ELF-1 (cell line): ENCODE measurements around the gene DYNLL1.
"Not testable (repeated sequence)": the region's sequence is repeated elsewhere in the genome, so short reads cannot be mapped to it uniquely, and the experiment has no call there.

Experiments used
- DNase-seq: peaks from one replicate; pipeline ENCODE4 v3.0.0-alpha.2; 2016; ENCODE audit warnings: low read depth, low spot score

DYNLL1 gene

DNA sequence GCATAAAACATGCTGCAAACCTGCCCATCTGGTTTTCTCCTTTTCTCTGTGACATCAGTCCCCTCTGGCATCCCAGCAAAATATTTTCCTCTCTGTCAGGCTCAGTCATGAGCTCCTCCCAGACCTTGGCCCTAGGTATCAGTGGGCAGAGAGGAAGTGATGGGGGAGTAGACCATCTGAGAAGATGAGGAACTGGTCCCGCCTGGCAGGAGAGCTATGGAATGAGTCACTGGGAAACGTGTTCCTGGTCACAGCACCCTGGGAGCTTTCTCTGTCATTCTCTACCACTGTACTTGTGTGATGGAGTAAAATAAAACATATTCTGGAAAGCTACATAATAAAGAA, 21.3 kb upstream of the DYNLL1 start:
- peak; percentile 47 for DNase-seq

DNA sequence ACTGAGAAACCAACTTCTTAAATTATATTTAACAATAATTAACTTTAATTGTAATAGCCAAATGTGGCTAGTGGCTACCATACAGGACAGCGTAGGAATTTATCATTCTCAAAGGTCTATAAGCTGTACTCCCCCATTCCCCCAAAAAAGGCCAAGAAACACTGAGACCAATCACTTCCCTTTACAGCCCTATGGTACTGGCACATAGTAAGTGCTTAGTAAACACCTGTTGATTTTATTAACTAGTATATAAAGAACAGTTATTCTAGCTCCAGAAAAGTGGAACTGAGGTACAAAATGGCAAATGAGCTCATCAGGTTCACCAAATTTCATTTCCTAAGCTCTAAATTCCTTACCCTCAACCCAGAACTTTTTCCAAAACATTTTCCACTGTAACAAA, 20.3 kb upstream of the DYNLL1 start:
- DNase-seq = no peak

DNA sequence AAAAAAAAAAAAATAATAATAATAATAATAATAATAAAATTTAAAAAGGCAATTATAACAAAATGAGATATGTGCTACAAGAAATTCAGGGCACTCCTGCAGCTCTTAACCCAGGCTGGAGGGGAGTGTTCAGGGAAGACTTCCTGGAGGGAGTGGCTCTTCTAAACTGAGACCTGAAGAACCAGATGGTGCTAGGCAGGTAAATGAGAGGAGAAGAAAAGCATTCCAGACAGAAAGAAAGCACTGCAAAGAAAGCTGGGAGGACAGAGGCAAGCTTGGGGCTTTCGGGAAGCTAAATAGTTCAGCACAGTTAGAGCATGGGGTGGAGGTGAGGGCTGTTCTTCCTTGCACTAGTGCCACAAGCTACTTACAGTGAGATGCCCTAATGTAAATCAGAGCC, 16.5 kb upstream of the DYNLL1 start:
- DNase-seq = peak; percentile 41

DNA sequence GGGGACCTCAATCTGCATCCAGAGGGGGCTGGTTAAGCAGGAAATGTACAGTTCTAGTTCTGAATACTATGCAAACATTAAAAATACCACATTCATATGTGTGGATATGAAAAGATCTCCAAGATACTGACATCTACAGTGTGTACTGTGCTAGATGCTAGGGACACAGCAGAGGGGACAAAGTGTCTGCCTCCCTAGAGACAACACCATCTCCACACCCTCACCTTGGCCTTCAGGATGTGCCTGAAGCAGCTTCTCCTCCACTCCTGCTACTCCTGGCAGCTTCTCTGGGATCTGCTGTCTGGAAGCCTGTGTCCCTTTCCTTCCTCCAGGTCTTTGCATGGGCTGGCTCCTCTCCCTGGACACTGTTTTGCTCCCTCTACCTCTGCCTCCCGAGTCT, 15.7 kb upstream of the DYNLL1 start:
- no peak for DNase-seq

DNA sequence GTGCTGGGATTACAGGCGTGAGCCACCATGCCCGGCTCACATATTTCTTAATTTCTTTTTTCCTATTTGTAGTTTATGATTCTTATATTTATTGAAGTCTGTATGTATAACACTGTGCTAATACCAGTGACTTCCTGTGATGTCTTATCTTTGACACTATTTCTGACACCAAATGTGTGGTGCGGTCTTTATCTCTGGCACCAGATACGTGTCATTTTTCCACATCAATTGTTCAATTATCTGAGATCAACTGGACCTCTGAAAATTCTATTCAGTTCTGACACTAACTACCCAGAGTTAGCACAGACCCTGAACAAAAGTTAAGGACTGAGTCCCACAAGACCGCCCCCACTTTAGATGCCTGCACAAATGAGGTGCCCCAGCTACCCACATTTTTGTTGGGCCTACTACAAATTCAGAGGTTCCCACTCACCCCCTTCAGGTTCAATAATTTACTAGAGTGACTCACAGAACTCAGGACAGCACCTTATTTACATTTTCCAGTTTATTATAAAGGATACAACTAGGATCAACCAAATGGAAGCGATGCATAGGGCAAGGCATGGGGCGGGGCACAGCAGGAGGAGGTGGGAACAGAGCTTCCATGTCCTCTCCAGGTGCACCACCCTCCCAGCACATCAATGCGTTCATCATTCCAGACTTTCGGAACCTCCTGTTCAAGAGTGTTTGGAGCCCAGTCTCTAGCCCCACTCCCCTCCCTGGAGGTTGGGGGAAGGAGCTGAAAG, 14.7 kb upstream of the DYNLL1 start:
- no peak for DNase-seq

DNA sequence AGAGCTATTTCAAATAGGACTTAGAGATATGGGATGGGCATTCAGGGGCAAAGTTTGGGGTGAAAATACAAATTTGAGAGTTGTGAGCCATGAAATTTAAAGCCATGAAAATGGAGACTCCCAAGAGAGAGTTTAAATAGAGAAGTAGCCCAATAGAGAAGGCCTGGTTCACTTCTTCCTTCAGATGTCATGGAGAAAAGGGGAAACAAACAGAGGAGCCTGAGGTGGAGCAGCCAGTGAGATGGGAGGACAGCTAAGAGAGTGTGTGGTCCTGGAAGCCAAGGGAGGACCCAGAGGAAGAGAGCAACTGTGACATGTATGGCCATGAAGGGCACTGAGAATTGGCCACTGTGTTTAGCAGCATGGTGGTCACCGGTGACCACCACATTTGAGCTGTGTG, 12.3 kb upstream of the DYNLL1 start:
- no peak for DNase-seq

DNA sequence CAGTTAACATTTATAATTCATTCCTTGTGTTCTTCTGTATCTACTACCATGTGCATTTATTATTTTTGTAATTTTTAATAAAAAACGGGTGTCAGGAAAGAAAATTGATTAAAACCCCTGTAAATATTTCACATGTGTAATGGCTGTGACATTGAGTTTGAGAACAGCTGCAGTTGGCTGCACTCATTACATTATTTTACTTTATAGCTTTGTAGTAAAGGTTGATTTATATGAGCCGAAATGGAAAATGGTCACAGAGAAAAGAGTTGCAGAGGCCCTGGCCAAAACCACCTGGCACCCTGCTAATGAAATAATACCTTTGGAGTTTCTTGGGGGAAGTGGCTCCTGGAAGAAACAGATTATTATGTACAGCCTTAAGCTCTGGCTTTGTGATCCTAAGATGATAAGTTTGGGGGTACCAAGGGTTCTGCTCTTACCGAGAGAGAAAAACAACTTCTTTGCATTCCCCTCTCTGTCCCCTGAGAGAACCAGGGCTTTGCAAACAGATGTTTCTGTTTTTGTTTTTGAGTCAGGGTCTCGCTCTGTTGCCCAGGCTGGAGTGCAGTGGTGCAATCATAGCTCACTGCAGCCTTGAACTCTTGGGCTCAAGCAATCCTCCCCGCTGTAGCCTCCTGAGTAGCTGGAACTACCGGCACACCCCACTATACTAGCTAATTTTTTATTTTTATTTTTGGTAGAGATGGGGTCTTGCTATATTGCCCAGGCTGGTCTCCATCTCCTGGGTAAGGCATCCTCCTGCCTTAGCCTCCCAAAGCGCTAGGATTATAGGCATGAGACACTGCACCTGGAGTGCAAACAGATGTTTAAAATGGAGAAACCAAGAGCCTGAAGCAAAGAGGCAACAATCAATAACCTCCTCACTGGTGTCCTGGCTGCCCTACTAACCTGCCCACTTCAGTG, 9.7 kb upstream of the DYNLL1 start:
- no peak for DNase-seq

DNA sequence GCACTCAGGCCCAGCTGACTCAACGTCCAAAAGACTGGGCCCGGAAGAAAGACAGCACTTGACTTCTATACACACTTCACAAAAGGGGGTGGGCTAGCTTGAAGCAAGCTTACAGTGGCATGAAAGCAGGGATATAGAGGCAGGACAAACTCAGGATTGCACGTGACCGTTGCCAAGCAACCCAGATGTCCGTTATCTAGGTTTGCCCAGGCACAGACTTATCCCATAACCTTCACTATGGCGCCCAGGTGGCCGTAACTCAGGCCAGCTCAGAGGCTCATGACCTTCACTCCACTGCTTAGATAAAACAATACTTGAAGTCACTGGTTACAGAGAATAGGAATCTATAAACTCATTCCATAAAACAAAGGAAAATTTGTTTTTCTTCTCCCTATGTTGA, 8.4 kb upstream of the DYNLL1 start:
- not testable (repeated sequence) for DNase-seq

DNA sequence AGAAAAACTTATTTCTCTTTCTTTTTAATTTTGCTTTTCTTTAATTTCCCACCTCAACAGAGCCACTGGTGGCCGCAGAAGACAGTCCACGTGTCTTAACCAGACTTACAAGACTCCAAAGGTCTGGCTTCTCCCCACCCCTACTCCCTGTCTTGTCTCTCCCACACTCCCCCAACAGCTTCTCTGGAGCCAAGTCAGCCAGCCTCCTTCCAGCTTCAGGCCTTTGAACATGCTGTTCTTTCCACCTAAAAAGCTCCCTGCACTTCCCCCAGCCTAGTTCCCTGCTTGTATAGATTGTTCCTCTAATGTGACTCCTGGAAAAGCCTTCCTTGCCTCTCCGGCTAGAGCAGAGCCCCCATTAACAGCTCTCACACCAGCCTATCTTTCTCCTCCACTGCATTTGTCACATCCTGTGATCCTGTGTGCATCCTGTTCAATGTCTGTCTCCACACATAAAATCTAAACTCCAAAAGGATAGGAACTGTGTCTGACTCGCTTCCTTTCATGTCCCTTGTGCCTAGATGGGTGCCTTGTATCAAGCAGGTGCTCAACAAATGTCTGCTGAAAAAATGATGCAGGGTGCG, 7.8 kb upstream of the DYNLL1 start:
- no peak for DNase-seq

DNA sequence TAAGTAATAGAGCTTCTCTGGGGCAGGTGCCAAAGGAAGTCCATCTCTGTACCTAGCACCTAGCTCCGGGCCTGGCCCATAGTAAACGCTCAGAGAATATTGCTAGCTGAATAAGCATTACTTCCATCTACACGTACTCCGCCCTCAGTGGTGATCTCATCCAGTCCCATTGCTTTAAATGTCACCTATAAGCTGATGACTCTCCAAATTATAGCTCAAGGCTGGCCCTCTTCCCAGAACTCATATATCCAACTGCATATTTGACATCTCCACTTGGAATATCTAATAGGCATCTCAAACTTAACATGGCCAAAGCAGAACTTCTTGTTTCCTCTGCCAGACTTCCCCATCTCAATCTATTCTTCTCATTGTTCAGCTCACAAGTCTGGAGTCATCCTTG, 6.9 kb upstream of the DYNLL1 start:
- no peak for DNase-seq

DNA sequence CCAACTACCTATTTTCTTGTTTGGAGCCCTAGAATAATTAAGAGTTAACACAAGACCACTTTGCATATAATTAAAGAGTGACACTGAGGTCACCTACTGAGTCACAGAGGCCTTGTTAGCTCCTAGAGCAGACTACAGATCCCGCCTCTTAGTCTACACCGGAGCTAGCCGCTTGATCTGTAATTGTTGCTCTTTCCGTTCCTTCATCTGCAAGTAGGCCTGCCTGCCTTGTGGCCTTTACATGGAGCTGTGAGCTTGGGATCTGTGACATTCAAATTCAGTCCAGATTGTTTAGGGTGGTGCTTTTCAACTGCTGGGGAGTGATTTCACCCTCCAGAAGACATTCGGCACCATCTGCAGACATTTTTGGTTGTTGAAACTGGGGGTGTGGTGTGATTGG, 5.6 kb upstream of the DYNLL1 start:
- no peak for DNase-seq

DNA sequence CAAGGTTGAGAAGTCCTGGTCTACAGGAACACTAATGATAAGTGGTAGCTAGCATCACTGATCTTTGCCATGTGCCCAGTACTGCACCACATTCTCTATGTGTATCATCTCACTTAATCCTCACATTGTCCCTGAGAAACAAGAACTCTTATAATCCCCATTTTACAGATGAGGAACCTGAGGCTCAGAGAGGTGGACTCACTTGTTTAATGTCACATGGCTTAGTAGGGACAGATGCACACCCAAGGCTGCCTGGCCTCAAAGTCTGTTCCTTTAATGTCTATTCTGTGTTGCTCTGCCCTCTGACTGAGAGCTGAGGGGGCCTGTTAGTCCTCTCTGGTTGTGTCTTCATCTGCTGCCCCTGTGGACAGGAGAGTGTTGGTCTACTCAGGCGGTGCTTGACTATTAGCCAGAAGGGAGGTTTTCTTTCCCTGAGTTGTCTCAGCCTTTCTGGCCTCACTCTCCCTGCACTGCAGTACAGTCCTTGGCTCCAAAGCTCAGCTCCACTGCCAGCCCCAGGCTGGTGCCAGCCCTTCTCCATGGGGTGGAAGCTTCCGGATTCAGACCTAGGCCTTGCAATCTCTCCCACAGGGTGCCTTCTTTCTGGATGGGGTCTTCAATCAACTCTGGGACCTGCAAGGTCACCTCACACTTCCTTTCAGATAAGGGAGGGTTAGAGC, 4.9 kb upstream of the DYNLL1 start:
- no peak for DNase-seq

DNA sequence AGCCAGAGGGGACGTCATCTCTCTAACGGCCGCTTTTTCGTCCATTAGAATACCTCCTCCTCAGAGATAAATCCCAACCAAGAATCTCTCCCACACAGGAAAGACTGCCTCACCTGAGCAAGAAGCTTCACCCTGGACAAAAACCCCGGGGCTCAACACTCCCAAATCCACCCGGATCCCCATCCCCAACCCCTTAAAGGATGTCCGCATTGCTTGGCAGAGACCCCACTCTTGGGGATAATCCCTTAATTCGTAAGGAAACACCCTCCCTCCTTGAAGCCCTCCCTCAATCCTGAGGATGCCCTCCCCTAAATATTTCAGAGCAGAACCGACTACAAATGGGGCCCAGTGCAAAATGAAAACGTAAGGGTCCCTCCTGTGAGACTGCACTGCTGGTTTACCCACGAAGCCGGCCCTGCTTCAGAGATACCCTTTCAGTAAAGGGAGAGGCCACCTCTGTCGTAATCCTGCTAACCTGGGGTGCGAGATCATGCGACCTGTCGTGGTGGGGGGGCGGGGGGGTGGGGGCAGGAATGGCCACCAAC, 655 bp upstream of the DYNLL1 start:
- DNase-seq = no peak

DNA sequence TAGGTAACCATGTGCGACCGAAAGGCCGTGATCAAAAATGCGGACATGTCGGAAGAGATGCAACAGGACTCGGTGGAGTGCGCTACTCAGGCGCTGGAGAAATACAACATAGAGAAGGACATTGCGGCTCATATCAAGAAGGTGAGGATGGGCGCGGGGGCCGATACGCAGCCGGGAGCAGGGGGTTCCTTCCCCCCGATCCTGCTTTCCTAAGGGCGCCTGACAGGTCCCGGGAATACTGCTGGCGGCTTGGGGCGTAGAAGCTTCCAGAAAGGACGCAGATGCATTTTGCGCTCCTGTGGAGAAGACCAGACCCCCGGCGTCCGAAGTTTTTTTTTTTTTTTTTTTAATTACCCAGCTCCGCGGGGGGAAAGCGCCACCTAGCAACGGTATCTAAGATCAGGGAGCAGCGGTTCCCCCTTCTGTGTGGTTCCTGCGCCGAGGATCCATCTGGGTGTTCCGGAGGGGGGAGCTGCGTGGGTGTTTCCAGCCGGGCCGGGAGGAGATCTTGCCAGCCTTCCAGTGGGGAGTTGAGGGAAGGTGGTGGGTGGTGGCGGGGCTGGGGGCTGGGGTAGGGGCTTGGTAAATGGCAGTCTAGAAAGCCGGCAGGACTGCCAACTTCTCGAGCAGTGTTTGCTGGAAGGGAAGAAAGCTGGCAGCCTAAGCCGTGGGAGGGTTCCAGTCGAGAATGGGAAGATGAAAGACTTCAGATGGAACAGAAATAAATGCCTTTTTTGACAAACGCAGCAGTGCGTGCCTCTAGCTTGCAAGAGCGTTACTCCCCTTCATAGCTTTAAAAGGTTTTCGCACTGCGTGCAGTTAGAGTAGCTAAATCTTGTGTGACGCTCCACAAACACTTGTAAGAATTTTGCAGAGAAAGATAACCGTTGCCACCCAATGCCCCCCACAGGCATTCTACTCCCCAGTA, 764 bp downstream of the DYNLL1 start:
- DNase-seq = peak; percentile 62

DNA sequence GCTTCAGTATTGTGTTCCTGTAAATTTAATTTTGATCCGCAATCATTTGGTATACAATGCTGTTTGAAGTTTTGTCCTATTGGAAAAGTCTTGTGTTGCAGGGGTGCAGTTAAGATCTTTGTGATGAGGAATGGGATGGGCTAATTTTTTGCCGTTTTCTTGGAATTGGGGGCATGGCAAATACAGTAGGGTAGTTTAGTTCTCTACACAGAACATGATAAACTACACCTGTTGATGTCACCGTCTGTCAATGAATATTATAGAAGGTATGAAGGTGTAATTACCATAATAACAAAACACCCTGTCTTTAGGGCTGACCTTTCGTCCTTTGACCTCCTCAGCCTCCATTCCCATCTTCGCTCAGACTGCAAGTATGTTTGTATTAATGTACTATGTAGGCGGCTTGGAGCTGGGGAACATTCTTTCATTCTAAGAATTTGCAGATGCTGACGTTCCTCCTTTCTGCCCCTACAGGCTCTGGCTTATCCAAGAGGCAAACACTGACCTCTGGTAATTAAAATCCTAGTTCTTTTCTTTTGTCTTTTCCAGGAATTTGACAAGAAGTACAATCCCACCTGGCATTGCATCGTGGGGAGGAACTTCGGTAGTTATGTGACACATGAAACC, 1.7 kb downstream of the DYNLL1 start:
- no peak for DNase-seq

DNA sequence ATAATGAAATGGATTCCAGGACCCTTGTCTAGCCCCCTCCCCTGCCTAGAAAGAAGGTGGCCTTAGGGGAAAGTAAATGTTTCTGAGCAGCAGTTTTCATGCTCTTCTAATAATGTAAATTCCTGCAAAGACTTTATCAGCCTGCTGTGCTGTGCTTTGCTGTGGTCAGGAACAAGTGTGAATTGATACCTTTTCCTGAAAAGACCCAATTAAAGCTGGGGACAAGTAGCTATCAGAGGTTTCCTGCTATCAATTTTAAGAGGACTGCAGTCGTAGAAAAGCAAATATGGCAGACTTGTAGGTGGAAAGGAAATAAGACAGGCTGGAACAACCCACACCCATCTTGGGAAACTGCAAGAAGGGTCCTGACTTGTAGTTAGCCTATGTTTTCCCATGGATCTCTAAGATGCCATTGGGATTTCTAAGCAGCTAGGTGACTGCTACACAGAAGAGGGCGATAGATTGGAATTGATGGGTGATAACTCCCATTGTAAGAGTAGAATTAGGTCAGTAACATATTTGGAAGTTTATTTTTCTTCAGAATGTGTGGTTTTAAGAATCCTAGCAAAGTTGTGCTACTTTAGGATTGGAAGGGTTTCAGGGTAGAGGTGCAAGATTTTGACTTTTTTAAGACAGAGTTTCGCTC, 3.1 kb downstream of the DYNLL1 start:
- DNase-seq = no peak

DNA sequence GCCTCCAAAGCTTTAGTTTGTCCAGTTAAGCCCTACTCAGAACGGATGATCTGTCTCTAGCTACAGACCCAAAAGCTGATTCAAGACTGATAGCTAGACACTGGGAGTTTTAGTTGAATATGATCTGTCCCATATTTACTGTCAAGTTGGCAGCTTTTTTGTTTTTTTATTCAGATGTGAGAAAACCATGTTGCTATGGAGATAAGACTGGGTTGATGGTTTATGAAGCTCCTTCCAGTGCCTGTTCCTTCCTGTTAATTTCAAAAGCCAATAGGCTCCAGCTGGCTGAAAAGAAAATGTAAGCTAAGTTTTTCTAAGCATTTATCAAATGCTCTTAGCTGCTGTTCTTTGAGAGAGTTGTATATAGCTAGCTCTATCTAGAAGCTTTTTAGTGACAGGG, 4.7 kb downstream of the DYNLL1 start:
- no peak for DNase-seq

DNA sequence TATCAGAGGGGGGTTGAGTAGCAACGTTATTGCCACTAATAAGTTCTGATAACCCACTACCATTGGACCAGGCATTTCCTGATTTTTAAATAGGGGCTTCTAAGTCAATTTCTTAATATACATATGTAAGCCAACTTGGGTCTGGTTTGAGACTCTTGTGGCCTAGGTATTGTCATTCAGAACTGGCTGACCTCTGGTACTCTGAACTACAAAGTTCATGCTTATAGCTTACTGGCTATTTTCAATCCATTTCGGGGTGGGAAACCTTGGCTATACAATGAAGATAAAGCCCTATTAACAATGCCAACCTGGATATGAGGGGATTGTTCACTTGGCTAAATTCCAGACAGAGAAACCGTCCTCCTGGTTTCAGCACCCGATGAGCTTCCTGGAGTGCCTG, 8.7 kb downstream of the DYNLL1 start:
- DNase-seq = no peak

DNA sequence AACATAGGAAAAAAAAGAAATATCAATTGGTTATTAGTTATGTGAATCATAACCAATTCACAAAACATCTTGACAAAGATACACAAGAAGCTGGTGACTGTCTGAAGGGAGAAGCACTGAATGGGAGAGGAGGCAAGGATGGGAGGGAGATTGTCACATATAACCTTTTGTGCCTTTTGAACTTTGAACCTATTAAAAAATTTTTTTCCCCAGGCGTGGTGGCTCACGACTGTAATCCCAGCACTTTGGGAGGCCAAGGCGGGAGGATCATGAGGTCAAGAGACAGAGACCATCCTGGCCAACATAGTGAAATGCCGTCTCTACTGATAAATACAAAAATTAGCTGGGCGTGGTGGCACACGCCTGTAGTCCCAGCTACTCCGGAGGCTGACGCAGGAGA, 12.6 kb downstream of the DYNLL1 start:
- no peak for DNase-seq

DNA sequence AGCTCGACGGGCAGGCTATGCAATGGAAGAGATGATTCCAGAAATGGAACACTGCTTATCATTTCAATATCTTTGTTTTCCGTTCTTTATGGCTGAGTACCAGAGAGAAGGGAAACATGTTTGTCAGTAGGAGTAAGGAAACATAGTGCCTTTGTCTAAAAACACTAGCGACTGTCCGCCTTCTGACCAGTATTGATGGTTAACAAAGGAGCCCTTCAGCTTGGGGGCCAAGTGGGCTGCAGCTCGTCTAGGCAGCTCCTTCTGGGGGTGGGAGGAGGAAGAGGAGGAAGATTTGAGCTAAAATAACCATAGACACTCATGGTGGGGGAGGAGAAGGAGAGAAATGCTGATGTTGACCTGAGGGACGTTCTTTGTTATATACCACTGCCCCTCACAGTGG, 18.1 kb downstream of the DYNLL1 start:
- DNase-seq = no peak
